ENCODE measurements around the gene SRPX.

GRCh38 chrX:38109042-38109898 lies 111.4 kb downstream of the SRPX start:
- TF ChIP-seq CTCF (IDR thresholded peaks at IDR 0.05) (no peak), POLR2AphosphoS5 (IDR thresholded peaks at IDR 0.05) (no peak)

Measured in stomach (tissue), 4 donors.